Chondrocyte (in vitro differentiated cells): ENCODE results near the gene GYS1. TPM values are rescaled to one million over a fixed set of nuclear protein-coding genes. Genes with fewer than 3 reads are reported as not detected.

Experiments
- DNase-seq: peaks from one replicate; pipeline ENCODE4 v3.0.0; 2021; ENCODE audit warnings: mixed read lengths, low spot score
- H3K27ac Mint-ChIP-seq: one replicate; pipeline ENCODE4 v1.8.0; 2021; ENCODE audit warnings: mild to moderate bottlenecking, moderate library complexity, mixed read lengths; ENCODE audit not compliant: unreplicated experiment
- H3K27me3 Mint-ChIP-seq: 2 replicates; pipeline ENCODE4 v1.8.0; 2021; ENCODE audit warnings: low read depth, mixed read lengths
- H3K36me3 Mint-ChIP-seq: 2 replicates; pipeline ENCODE4 v1.8.0; 2021; ENCODE audit warnings: low read depth, mixed read lengths
- H3K4me1 Mint-ChIP-seq: 2 replicates; pipeline ENCODE4 v1.8.0; 2021; ENCODE audit warnings: low read depth, mild to moderate bottlenecking, mixed read lengths
- H3K4me3 Mint-ChIP-seq: one replicate; pipeline ENCODE4 v1.8.0; 2021; ENCODE audit warnings: mild to moderate bottlenecking, moderate library complexity, mixed read lengths; ENCODE audit not compliant: unreplicated experiment
- H3K9me3 Mint-ChIP-seq: 2 replicates; pipeline ENCODE4 v1.8.0; 2021; ENCODE audit warnings: low read depth, mixed read lengths
- CTCF ChIP-seq: fragments of 200-600 bp; sonication (generic); IDR thresholded peaks from 2 replicates; pipeline ENCODE4 v1.5.0; 2021; ENCODE audit warnings: antibody characterized with exemption, mild to moderate bottlenecking, moderate library complexity
- total RNA-seq: library from RNA; stranded (reverse); gene quantifications from 3 replicates; pipeline ENCODE4 v1.2.1, GENCODE V29; 2021

GYS1 gene
- total RNA-seq, 1 donor from 2014 or later, result 51.1 TPM

- H3K27me3 Mint-ChIP-seq, result no peaks in the 10 kb centered on the region
- H3K4me1 Mint-ChIP-seq, result no peaks in the 10 kb centered on the region
- no peak for TF ChIP-seq CTCF
- no peak overlapping the region for H3K4me3 Mint-ChIP-seq
- DNase-seq, result no peak
- H3K36me3 Mint-ChIP-seq, result peaks cover 15% of the 10 kb centered on the region
- no peaks in the 10 kb centered on the region for H3K9me3 Mint-ChIP-seq
- H3K27ac Mint-ChIP-seq, result no peak overlapping the region
Observed at GRCh38 chr19:49010453-49010852, 17.3 kb upstream of the GYS1 start.

- Mint-ChIP-seq H3K4me1 (no peaks in the 10 kb centered on the region), H3K36me3 (peaks cover 16% of the 10 kb centered on the region), H3K4me3 (no peak overlapping the region)
Observed at GRCh38 chr19:49009828-49010227, 16.7 kb upstream of the GYS1 start.

GRCh38 chr19:49006905-49007304 lies 13.8 kb upstream of the GYS1 start:
- Mint-ChIP-seq H3K36me3 (peaks cover 19% of the 10 kb centered on the region), H3K9me3 (no peaks in the 10 kb centered on the region), H3K4me3 (no peak overlapping the region), H3K4me1 (no peaks in the 10 kb centered on the region), H3K27me3 (no peaks in the 10 kb centered on the region), H3K27ac (no peak overlapping the region)
- DNase-seq, result no peak
- no peak for TF ChIP-seq CTCF

More at GRCh38 chr19:49009828-49010227, 16.7 kb upstream of the GYS1 start:
- no peak for TF ChIP-seq CTCF
- Mint-ChIP-seq H3K27me3 (no peaks in the 10 kb centered on the region), H3K9me3 (no peaks in the 10 kb centered on the region), H3K27ac (no peak overlapping the region)
- no peak for DNase-seq

- no peak overlapping the region for H3K4me3 Mint-ChIP-seq
- TF ChIP-seq CTCF, result no peak
- no peaks in the 10 kb centered on the region for H3K27me3 Mint-ChIP-seq
- no peak for DNase-seq
- H3K9me3 Mint-ChIP-seq, result no peaks in the 10 kb centered on the region
- peaks cover 12% of the 10 kb centered on the region for H3K36me3 Mint-ChIP-seq
- H3K4me1 Mint-ChIP-seq, result no peaks in the 10 kb centered on the region
- H3K27ac Mint-ChIP-seq, result no peak overlapping the region
Observed at GRCh38 chr19:49004964-49005614, 12.0 kb upstream of the GYS1 start.

GRCh38 chr19:49004133-49004532 lies 11.0 kb upstream of the GYS1 start:
- Mint-ChIP-seq H3K4me1 (peaks cover 6% of the 10 kb centered on the region), H3K27me3 (no peaks in the 10 kb centered on the region), H3K27ac (no peak overlapping the region), H3K4me3 (no peak overlapping the region), H3K36me3 (peaks cover 15% of the 10 kb centered on the region), H3K9me3 (no peaks in the 10 kb centered on the region)
- DNase-seq, result no peak
- no peak for TF ChIP-seq CTCF
